GM23248 (cell line): ENCODE results near the gene STYK1.

ENCODE experiments used
- EZH2 ChIP-seq: fragments of 200-600 bp; sonication (generic); IDR thresholded peaks from 2 replicates; pipeline ENCODE4 v1.6.1; 2018; ENCODE audit warnings: antibody characterized with exemption, mild to moderate bottlenecking; ENCODE audit not compliant: insufficient read depth, poor library complexity, severe bottlenecking
- EZH2phosphoT487 ChIP-seq: fragments of 200-600 bp; sonication (generic); IDR thresholded peaks from 2 replicates; pipeline ENCODE4 v1.6.1; 2018; ENCODE audit warnings: antibody characterized with exemption, moderate library complexity, mild to moderate bottlenecking, low read depth; ENCODE audit not compliant: insufficient read depth

GRCh38 chr12:10689146-10689545 is 15.3 kb upstream of the STYK1 start:
- TF ChIP-seq EZH2phosphoT487, result no peak
- TF ChIP-seq EZH2, result no peak
